Forelimb muscle (tissue), 1 donor: Measurements from ENCODE around the gene ALKBH5. TPM values are rescaled to one million over a fixed set of nuclear protein-coding genes. Genes with fewer than 3 reads are reported as not detected.

Experiments used
- DNase-seq: peaks from one replicate; pipeline ENCODE4 v3.0.0-alpha.2; 2013; ENCODE audit warnings: low read depth
- polyA plus RNA-seq: library from polyadenylated mRNA; unstranded; fragments of 120-200 nt; gene quantifications from one replicate; pipeline ENCODE4 v1.2.1, GENCODE V29; 2013; ENCODE audit not compliant: insufficient read length

ALKBH5 gene
- polyA plus RNA-seq, 1 donor: 62.8 TPM

DNA sequence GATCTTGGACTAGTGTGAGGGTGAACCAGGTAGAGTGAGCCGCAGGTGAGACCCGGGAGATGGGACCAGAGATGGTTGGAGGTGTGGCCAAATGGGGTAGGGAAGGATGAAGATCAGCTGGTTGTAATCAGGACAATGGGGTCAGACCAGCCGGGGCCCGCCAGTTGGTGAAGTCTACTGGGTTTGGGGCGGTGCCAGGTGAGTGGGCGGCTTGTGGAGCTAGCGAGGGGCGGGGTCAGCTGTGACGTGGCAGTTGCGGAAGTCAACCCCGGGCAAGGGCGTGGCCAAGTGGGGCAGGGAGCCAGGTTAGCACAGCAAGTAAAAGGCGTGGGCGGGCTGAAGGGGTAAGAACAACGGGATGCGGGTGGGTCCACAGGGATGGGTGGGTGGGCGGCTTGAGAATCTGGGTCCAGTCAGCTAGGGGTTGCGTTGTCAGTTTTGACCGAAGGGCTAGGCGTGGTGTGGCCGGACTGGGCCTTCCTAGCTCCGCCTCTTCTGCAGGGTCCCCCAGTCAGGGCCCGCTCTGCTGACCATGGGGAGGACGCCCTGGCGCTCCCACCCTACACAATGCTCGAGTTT lies 25.5 kb upstream of the ALKBH5 start:
- no peak for DNase-seq

DNA sequence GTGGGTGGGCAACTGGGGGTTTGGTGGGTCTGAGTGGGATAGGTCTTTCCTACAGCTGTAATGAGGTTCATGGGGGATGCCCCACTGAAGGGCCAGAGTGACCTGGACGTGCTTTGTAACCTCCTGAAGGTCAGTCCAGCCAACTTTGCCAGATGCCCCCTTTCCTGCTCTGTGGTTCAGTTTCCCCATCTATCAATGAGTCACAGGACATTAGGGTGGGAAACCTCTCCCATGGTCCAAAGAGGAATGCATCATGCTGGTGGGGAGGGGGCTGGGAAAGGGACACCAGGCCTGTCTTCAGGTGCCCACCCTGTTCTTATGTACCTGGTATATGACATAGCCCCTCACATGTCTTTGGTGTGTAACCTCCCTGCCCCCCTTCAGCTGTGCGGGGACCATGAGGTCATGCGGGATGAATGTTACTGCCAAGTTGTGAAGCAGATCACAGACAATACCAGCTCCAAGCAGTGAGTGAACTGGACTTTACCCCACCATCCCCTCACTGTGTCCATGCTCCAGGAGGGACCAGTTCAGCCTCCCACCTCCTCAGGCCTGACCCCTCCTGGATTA lies 24.0 kb upstream of the ALKBH5 start:
- no peak for DNase-seq

DNA sequence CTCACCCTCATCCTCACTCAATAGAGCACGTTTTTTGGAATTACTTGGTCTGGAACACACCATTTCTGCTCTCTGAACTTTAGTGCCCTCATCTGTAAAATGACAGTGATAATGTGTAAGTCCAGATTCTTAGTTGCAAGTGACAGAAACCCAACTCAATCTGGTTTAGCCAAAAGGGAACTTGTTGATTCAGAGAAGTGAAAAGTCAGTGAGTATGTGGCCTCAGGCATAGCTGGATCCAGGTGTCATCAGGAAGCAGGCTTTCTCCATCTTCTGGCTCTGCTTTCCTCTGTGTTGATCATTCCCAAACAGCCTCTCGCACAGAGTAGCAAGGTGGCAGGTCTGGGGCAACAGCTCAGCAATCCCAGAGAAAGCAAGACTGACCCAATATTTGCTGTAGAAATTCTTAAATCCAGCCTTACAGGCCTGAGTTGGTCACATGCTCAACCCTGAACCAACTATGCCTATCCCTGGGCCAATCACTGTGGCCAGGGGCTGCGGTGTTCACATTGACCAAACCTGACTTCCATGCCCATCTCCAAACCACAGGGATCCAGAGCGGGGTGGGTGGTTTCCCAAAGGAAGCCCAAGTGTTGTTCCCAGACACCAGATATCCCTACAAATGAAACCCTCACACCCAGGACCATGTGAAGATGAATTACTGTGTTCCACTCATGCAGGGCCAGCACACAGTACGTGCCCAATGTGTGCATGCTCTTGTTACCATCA lies 23.3 kb upstream of the ALKBH5 start:
- no peak for DNase-seq

DNA sequence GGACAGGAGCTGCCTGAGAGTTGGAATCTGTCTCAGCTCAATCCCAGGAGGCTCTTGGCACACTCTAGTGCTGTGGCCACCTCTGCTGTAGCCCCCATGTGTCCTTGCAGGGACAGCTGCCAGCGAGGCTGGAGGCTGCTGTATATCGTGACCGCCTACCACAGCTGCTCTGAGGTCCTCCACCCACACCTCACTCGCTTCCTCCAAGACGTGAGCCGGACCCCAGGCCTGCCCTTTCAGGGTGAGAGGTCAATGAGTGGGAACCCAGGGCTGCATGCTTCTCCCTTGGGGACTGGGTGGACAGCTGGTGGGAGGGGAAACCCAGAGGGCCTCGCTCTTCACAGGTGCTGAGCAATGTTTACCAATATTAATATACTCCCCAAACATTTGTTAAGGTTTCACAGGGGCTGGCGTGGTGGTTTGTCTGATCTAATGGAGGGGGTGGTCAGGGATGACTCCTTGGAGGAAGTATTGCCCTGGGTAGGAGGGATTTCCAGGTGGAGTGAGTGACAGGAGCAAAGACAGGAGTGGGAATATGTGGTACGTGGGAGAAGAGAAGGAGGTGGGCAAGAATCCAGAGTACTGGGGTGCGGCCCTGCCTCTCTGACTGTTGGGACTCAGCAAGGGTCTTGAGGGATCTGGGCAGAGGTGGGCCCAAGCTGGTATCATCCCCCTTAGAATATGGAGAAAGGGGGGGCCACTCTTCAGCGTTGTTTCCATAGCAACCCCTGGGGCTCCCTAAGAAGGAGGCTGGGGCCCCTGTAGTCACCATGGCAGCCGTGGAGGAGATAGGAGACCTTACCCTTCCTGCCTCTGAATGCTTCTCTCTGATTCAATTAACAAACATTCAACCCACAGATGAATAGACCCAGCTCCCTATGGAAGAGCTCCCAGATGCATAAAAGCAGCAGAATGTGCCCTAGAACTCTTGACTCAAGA lies 22.2 kb upstream of the ALKBH5 start:
- no peak for DNase-seq

GRCh38 chr17:18163547-18163946 lies 20.1 kb upstream of the ALKBH5 start:
- no peak for DNase-seq

DNA sequence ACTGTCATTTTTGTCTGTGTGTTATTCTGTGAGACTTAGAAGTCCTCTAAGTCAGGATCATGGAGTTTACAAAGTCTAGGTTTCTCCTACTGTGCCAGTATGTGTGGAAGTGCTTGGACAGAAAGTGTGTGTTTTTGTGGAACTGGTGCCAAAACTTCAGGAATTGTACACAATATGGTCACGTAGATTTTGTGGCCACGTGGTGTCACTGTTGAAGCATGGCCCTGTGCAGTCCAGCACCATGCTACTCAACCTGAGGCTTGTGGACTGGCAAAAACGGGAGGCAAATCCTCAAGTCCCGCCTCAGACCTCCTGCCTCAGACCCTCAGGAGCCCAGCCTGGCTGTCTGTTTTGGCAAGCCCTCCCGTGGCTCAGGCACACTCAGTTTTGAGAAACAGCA lies 16.7 kb upstream of the ALKBH5 start:
- no peak for DNase-seq

- no peak for DNase-seq
Observed at GRCh38 chr17:18167421-18167820, 16.2 kb upstream of the ALKBH5 start.

- DNase-seq: no peak
Observed at GRCh38 chr17:18172531-18173278, 10.9 kb upstream of the ALKBH5 start.

DNA sequence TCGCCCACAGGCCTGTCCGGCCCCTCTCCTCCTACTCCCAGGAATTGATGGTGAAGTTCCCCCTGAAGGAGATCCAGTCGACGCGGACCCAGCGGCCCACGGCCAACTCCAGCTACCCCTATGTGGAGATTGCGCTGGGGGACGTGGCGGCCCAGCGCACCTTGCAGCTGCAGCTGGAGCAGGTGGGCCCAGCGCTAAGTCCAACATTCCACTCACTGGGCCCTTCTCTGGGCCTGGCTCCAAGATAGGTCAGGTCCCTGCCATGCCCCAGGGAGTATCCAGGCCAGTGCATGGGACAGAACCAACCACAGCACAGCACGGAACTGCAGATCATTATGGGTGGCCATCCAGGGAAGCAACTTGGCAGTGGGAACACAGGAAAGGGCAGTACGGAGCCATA lies 9.9 kb upstream of the ALKBH5 start:
- no peak for DNase-seq

GRCh38 chr17:18176176-18176575 lies 7.5 kb upstream of the ALKBH5 start:
- DNase-seq: no peak

GRCh38 chr17:18177133-18177532 lies 6.5 kb upstream of the ALKBH5 start:
- DNase-seq: no peak

DNA sequence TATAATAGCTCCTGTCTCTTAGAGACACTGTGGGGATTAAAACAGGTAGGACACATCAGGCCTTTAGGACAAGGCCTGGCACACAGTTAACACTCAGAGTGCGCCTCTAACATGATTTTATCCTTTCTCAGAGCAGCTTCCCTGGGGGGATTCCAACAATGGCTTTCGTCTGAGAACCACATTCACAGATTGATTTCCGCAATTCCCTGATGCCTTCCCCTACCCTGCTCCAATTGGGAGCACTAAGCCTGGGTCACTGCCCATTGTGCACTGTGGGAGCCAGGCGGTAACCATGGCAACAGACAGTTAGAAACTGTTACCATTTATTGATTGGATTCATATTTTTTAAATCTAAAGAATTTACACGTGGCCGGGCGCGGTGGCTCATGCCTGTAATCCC lies 5.9 kb upstream of the ALKBH5 start:
- no peak for DNase-seq

- no peak for DNase-seq
Observed at GRCh38 chr17:18179196-18179595, 4.4 kb upstream of the ALKBH5 start.

DNA sequence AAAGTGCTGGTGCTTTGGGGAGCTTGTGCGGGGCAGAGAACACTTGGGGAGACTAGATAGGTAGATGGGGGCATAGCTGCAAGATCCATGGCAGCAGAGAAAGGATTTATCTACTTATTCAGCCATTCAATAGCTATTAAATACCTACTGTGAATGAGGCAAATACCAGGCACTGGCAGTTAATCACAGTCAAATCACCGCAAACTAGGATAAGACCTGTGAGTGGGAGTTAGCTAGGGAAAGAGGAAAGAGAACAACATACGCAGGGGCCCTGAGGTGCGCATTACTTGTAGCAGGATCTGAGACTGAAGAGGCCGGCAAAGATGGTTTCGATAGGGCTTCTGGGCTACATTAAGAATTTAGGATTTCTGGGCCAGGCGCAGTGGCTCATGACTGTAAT lies 3.8 kb upstream of the ALKBH5 start:
- no peak for DNase-seq

- no peak for DNase-seq
Observed at GRCh38 chr17:18181358-18181757, 2.3 kb upstream of the ALKBH5 start.

DNA sequence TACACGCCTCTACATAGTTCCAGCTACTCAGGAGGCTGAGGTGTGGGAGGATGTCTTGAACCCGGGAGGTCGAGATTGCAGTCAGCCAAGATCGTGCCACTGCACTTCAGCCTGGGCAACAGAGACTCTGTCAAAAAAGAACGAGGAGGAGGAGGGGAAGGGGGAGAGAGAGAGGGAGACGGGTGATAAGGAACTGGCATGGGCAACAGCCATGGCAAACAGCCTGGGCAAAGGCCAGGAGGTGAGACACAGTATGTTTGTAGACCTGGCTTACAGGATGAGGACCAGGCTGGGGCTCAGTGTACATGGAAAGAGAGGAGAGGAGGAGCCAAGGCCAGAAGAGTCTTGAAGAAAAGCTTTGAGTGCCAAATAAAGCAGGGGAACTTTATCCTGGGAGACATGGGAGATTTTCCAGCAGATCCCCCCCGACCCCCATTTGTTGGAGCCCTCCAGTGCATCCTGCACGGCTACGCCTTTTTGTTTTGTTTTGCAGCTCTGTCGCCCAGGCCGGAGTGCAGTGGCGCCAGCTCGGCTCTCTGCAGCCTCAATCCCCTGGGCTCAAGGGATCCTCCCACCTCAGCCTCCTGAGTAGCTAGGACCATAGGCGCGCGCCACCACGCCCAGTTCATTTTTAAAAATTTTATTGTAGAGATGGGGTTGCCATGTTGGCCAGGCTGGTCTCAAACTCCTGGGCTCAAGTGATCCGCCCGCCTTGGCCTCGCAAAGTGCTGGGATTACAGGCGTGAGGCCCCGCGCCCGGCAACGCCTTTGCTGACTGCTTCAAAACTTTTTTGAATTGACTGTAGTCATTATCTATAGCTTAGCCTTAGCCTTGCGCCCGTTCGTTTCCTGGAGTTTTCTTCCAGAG lies 1.3 kb upstream of the ALKBH5 start:
- DNase-seq: no peak

DNA sequence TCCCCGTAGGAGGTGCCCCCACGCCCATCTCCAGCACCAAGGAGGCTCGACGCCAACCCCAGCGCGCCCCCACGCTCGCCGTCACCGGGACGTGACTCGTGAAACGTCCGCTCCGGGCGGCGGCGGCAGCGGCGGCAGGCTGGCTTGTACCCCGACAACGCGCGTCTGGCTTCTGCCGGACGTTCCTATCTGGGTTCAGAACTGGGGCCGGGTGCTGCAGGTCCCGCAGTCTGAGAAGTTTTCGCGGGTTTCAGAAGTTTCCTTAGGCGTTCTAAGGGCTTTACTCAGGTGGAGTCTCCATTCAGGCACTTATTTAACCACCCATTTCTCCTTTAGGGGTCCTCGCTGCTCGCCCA lies 672 bp upstream of the ALKBH5 start:
- DNase-seq: no peak

- no peak for DNase-seq
Observed at GRCh38 chr17:18184143-18185031, 759 bp downstream of the ALKBH5 start.

- no peak for DNase-seq
Observed at GRCh38 chr17:18185391-18185790, 1.8 kb downstream of the ALKBH5 start.
